Endodermal cell (in vitro differentiated cells): ENCODE results near the gene TBCEL. TPM values are rescaled to one million over a fixed set of nuclear protein-coding genes. Genes with fewer than 3 reads are reported as not detected.

Experiments used
- DNase-seq: peaks from one replicate; pipeline ENCODE4 v3.0.0-alpha.2; 2017
- H3K27ac ChIP-seq: 2 replicates; pipeline ENCODE4 v1.5.1; 2013; ENCODE audit warnings: mild to moderate bottlenecking, low read depth, low read length, moderate library complexity
- H3K27me3 ChIP-seq: 2 replicates; pipeline ENCODE4 v1.6.1; 2013; ENCODE audit warnings: mild to moderate bottlenecking, low read length, moderate library complexity; ENCODE audit not compliant: insufficient read depth, control insufficient read depth, poor library complexity, severe bottlenecking
- H3K36me3 ChIP-seq: 2 replicates; pipeline ENCODE4 v1.7.0; 2013; ENCODE audit warnings: mild to moderate bottlenecking, low read length, moderate library complexity; ENCODE audit not compliant: control insufficient read depth, insufficient read depth
- H3K4me1 ChIP-seq: one replicate; pipeline ENCODE4 v1.7.0; 2013; ENCODE audit warnings: low read length; ENCODE audit not compliant: control insufficient read depth, insufficient read depth
- H3K4me3 ChIP-seq: 2 replicates; pipeline ENCODE4 v1.5.1; 2013; ENCODE audit warnings: mild to moderate bottlenecking, low read length, moderate library complexity
- H3K9ac ChIP-seq: 2 replicates; pipeline ENCODE4 v1.6.1; 2013; ENCODE audit warnings: mild to moderate bottlenecking, low read length, moderate library complexity; ENCODE audit not compliant: poor library complexity, severe bottlenecking; ENCODE audit errors: extremely low read depth
- H3K9me3 ChIP-seq: 2 replicates; pipeline ENCODE4 v1.6.1; 2013; ENCODE audit warnings: mild to moderate bottlenecking, low read length, moderate library complexity; ENCODE audit not compliant: control insufficient read depth
- H3K27ac Mint-ChIP-seq: 2 replicates; pipeline ENCODE4 v1.8.0; 2020; ENCODE audit warnings: mixed read lengths
- H3K27me3 Mint-ChIP-seq: 2 replicates; pipeline ENCODE4 v1.8.0; 2021; ENCODE audit warnings: mild to moderate bottlenecking, mixed read lengths; ENCODE audit not compliant: insufficient read depth
- H3K36me3 Mint-ChIP-seq: 2 replicates; pipeline ENCODE4 v1.8.0; 2020; ENCODE audit warnings: low read depth, mixed read lengths
- H3K4me1 Mint-ChIP-seq: 2 replicates; pipeline ENCODE4 v1.8.0; 2020; ENCODE audit warnings: mixed read lengths
- H3K4me3 Mint-ChIP-seq: 2 replicates; pipeline ENCODE4 v1.8.0; 2020; ENCODE audit warnings: mild to moderate bottlenecking, moderate library complexity, mixed read lengths
- H3K9me3 Mint-ChIP-seq: 2 replicates; pipeline ENCODE4 v1.8.0; 2020; ENCODE audit warnings: mild to moderate bottlenecking, mixed read lengths
- CTCF ChIP-seq: fragments of 200-600 bp; sonication (generic); conservative IDR thresholded peaks from 2 replicates; pipeline ENCODE4 v1.5.0; 2021; ENCODE audit warnings: antibody characterized with exemption, mild to moderate bottlenecking
- WGBS, 2 experiments: methylation state at CpG; one replicate each; pipeline versions ENCODE4 v1.1.5 to v1.1.7; 2013; ENCODE audit warnings: missing lambda C conversion rate in 2 of 2, mixed read lengths in 1 of 2; ENCODE audit not compliant: insufficient coverage in 1 of 2, insufficient read length in 1 of 2; 5-methylcytosine and 5-hydroxymethylcytosine counted together
- total RNA-seq, 2 donors: library from RNA; stranded (reverse); fragmentation: NEBNext Ultra II Directional in 1 of 2; extraction: Animal tissue kit (Norgen Biotek cat#: 25700) in 1 of 2; gene quantifications; 2 replicates in 1 of 2; 3 replicates in 1 of 2; pipeline ENCODE4 v1.2.1, GENCODE V29; 2021

Gene TBCEL
- total RNA-seq, 2 donors from 2014 or later: 23.5 to 26.1 TPM

DNA sequence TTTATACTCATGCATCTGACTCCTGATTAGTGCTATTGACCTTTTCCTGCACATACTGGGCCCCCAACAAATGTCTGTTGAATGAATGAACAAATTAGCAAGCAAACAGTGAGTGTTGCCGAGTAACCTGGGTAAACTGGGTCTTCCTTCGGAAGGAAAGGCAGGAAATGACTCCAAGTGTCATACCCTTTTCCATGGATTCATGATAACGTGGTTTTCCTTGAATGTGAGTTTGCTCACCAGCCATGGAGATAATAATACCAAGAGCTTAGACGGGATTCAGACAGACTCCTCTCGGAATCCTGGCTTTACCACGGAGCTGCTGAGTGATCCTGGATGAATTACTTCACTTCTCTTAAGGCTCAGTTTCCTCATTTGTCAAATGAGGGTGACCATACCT is 93.9 kb downstream of the TBCEL start:
- Mint-ChIP-seq H3K36me3 (peaks cover 2% of the 10 kb centered on the region), H3K4me1 (no peaks in the 10 kb centered on the region), H3K4me3 (no peak overlapping the region), H3K9me3 (peaks cover 17% of the 10 kb centered on the region), H3K27ac (no peak overlapping the region), H3K27me3 (no peaks in the 10 kb centered on the region)
- TF ChIP-seq CTCF: no peak
- Histone ChIP-seq H3K9me3 (peaks cover 12% of the 10 kb centered on the region), H3K9ac (no peak overlapping the region), H3K36me3 (no peaks in the 10 kb centered on the region), H3K27ac (no peak overlapping the region), H3K4me1 (no peaks in the 10 kb centered on the region), H3K4me3 (no peak overlapping the region), H3K27me3 (no peaks in the 10 kb centered on the region)
- 77 to 78% methylated on average over 6 of the region's 6 CpGs for WGBS, 2 experiments
- no peak for DNase-seq

DNA sequence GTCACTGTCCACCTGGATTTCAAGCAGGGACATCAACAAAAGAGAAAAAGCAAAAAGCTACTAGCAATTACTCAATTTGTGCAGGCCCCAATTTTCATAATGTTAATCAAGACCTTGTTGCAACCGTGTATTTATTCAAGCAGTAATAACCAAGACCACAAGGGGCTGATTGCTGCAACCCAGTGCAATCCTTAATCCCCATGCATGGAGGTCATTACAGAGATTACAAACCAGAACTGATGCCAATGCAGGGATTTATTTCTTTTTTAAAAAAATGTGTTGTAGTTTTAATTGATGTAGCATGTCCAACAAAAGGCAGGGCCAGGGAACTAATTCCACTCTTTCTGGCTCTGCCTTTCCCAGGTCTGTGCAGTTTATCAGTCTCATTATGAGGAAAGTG is 95.5 kb downstream of the TBCEL start:
- H3K27ac Mint-ChIP-seq: no peak overlapping the region
- no peak overlapping the region for H3K9ac ChIP-seq
- peak; percentile 62 for TF ChIP-seq CTCF
- DNase-seq: no peak
- H3K36me3 ChIP-seq: no peaks in the 10 kb centered on the region
- no peaks in the 10 kb centered on the region for H3K4me1 Mint-ChIP-seq
- 89 to 100% methylated on average over 1 of the region's 1 CpG for WGBS, 2 experiments
- peaks cover 17% of the 10 kb centered on the region for H3K9me3 ChIP-seq
- H3K27me3 ChIP-seq: no peaks in the 10 kb centered on the region
- peaks cover 7% of the 10 kb centered on the region for H3K36me3 Mint-ChIP-seq
- peaks cover 27% of the 10 kb centered on the region for H3K9me3 Mint-ChIP-seq
- H3K27ac ChIP-seq: no peak overlapping the region
- H3K4me1 ChIP-seq: no peaks in the 10 kb centered on the region
- no peak overlapping the region for H3K4me3 Mint-ChIP-seq
- H3K4me3 ChIP-seq: no peak overlapping the region
- no peaks in the 10 kb centered on the region for H3K27me3 Mint-ChIP-seq

DNA sequence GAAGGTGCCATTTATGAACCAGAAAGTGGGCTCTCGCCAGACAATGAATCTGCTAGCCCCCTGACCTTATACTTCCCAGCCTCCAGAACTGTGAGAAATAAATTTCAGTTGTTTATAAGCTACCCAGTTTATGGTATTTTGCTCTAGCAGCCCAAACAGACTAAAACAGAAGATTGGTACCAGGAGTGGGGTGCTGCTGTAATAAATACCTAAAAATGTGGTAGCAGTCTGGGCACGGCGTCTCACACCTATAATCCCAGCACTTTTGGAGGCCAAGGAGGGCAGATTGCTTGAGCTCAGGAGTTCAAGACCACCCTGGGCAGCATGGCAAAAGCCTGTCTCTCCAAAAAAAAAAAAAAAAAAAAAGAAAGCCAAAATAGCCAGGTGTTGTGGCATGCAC is 98.4 kb downstream of the TBCEL start:
- no peaks in the 10 kb centered on the region for H3K36me3 ChIP-seq
- no peak overlapping the region for H3K9ac ChIP-seq
- peak overlapping the region; percentile 26 for H3K4me3 ChIP-seq
- H3K27ac ChIP-seq: no peak overlapping the region
- TF ChIP-seq CTCF: no peak
- Mint-ChIP-seq H3K27me3 (no peaks in the 10 kb centered on the region), H3K36me3 (peaks cover 7% of the 10 kb centered on the region), H3K9me3 (peaks cover 27% of the 10 kb centered on the region), H3K4me3 (no peak overlapping the region), H3K4me1 (no peaks in the 10 kb centered on the region), H3K27ac (no peak overlapping the region)
- H3K4me1 ChIP-seq: no peaks in the 10 kb centered on the region
- peaks cover 17% of the 10 kb centered on the region for H3K9me3 ChIP-seq
- no peaks in the 10 kb centered on the region for H3K27me3 ChIP-seq
- DNase-seq: no peak
- 87 to 100% methylated on average over 1 to 3 of the region's 3 CpGs for WGBS, 2 experiments
